Neural cell (in vitro differentiated cells): Measurements from ENCODE around the gene SPTBN2.

ENCODE experiments used
- CTCF ChIP-seq: fragments of 450-650 bp; IDR thresholded peaks from 2 replicates; pipeline ENCODE4 v1.5.1; 2014; ENCODE audit warnings: antibody characterized with exemption, mild to moderate bottlenecking, moderate library complexity; ENCODE audit not compliant: poor library complexity, severe bottlenecking
- EP300 ChIP-seq: fragments of 450-650 bp; conservative IDR thresholded peaks from 2 replicates; pipeline ENCODE4 v1.6.1; 2014; ENCODE audit warnings: antibody characterized with exemption, mild to moderate bottlenecking, moderate library complexity; ENCODE audit not compliant: poor library complexity, severe bottlenecking
- POLR2AphosphoS5 ChIP-seq: IDR thresholded peaks from 2 replicates; pipeline ENCODE4 v1.6.1; 2012
- REST ChIP-seq: IDR thresholded peaks from 2 replicates; pipeline ENCODE4 v1.6.1; 2012; ENCODE audit warnings: borderline replicate concordance
- TAF1 ChIP-seq: IDR thresholded peaks from 2 replicates; pipeline ENCODE4 v1.6.1; 2012; ENCODE audit warnings: low read depth

- TF ChIP-seq TAF1, result no peak
- TF ChIP-seq CTCF, result no peak
- TF ChIP-seq POLR2AphosphoS5, result no peak
- no peak for TF ChIP-seq REST
- TF ChIP-seq EP300, result no peak
These were observed 10.6 kb downstream of the SPTBN2 start for GRCh38 chr11:66718320-66718971.
